ENCODE measurements around the gene THBS3. TPM values are rescaled to one million over a fixed set of nuclear protein-coding genes. Genes with fewer than 3 reads are reported as not detected.
A peak's percentile ranks its signal among the peaks of the same experiment; 100 is the strongest.
"Not testable (repeated sequence)": the region's sequence is repeated elsewhere in the genome, so short reads cannot be mapped to it uniquely, and the experiment has no call there.

The THBS3 gene
- 49.1 TPM for polyA plus RNA-seq (2013, experiment 1 of 2; ENCODE audit: insufficient read length)
- 46.0 TPM for polyA plus RNA-seq (2013, experiment 2 of 2; ENCODE audit: insufficient read length)

GRCh38 chr1:155207806-155208540, at the start of gene THBS3:
THBS3 (minus strand) TSS chr1:155207897; CDS start chr1:155207876, 21 bp downstream.
- DNase-seq, result peak; percentile 71

GRCh38 chr1:155256058-155256852, 48.6 kb upstream of the THBS3 start:
- DNase-seq, result no peak

- peak; percentile 82 for DNase-seq
Observed at GRCh38 chr1:155255243-155256007, 47.7 kb upstream of the THBS3 start, which contains the start of gene ENTREP3. ENTREP3 (minus strand) TSS chr1:155255483; CDS start chr1:155254877, 606 bp downstream.

GRCh38 chr1:155254714-155255242, 47.1 kb upstream of the THBS3 start:
- no peak for DNase-seq

- no peak for DNase-seq
Observed at GRCh38 chr1:155254228-155254713, 46.6 kb upstream of the THBS3 start.

- no peak for DNase-seq
Observed at GRCh38 chr1:155253797-155254196, 46.1 kb upstream of the THBS3 start.

- DNase-seq, result no peak
Observed at GRCh38 chr1:155253208-155253607, 45.5 kb upstream of the THBS3 start.

GRCh38 chr1:155251566-155251965, 43.9 kb upstream of the THBS3 start:
- DNase-seq, result no peak

- peak; percentile 92 for DNase-seq
Observed at GRCh38 chr1:155250633-155251449, 43.1 kb upstream of the THBS3 start.

- DNase-seq, result no peak
Observed at GRCh38 chr1:155250246-155250632, 42.5 kb upstream of the THBS3 start.

GRCh38 chr1:155247667-155248553, 40.2 kb upstream of the THBS3 start:
- no peak for DNase-seq

- DNase-seq, result not testable (repeated sequence)
Observed at GRCh38 chr1:155246796-155247195, 39.1 kb upstream of the THBS3 start.

- DNase-seq, result no peak
Observed at GRCh38 chr1:155245163-155245524, 37.4 kb upstream of the THBS3 start.

GRCh38 chr1:155244368-155245162, 36.9 kb upstream of the THBS3 start:
- peak; percentile 100 for DNase-seq

GRCh38 chr1:155242805-155243358, 35.2 kb upstream of the THBS3 start:
- DNase-seq, result no peak

- no peak for DNase-seq
Observed at GRCh38 chr1:155241841-155242264, 34.2 kb upstream of the THBS3 start.

- peak; percentile 88 for DNase-seq
Observed at GRCh38 chr1:155241069-155241679, 33.5 kb upstream of the THBS3 start.

GRCh38 chr1:155236451-155236850, 28.8 kb upstream of the THBS3 start:
- DNase-seq, result no peak

GRCh38 chr1:155235375-155235774, 27.7 kb upstream of the THBS3 start:
- not testable (repeated sequence) for DNase-seq

Data from fibroblast of skin of scalp (primary cell).